NCI-H446 treated with DMSO at 0.1 percent for 48 hours (cell line): ENCODE results near the gene RNF34.

ENCODE experiments used
- DNase-seq: peaks from one replicate; lab custom pipeline; 2025; lab: John Stamatoyannopoulos, UW

The RNF34 gene

DNA sequence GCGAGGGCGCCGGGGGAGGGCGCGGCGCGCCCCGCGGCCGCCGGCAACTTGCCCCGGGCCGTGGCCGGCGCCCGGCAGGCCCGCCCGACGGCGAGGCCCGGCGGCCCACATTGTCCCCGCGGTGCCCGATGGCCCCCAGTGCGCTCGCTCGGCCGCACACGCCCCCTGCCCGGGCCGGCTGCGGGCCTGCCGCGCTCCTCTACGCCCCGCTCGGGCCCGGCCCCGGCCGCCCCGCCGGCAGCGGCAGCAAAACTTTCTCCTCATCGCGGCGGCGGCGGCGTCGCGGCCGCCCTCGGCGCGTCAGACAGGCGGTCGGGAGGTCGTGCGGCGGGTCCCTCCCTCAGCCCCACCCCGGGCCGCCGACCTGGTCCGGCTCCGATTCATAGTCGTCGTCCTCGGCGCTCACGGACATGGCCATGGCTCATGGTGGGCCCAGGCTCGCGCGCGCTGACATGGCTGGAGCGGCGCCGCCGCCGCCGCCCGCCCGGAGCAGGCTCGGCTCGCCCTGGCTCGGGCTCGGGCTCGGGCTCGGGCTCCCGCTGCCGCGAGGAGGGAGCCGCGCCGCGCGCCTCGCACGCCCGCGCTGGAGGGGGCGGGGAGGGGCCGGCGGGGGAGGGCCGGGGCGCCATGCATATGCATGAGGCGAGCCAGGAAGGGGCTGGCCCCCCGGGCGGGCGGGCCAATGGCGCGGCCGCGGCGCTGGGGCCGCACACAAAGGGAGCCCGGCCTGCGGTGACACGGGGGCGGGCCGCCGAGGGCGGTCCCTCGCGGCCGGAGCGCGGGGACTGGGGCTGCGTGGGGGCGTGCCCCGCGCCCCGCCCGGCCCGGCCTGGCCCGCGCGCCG lies 67.1 kb downstream of the RNF34 start:
- DNase-seq, result peak; percentile 80

DNA sequence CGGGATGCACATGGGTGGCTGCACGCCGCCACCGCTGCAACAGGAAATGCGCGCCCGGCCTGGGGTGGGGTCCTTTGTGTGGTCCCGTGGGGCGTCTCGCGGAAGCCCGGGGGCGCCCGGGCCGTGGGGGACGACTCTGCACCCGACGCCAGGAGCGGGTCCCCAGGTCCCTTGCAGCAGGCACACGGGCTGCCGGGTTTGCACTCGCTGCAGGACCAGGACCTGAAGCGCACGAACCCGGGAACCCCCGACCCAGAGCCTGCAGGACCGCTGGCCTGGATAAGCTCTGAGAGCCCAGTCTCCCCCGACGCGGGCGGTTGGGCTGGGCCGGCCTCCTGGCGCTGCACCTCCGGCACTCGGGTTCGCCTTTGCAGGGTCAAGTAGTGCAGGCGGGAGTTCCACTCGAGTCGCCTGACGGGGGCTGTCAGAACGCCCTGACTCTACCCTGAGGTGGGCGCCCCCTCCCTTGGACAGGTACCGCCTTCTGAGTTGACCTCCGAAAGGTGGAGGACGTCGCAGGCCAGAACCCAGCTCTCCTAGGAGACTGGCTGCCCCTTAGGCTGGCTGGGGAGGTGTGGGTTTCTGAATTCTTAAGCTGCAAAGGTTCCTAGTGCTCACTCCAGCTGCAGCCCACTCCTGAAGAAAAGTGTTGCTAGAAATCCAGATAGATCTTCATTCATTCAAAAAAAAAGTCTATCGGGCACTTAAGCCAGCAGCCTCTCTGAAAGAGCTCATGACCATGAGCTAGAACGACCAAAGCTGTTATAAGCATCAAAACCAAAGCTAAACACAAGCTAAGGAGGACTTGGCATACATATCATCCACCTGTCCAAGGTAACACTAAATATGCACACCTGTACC lies 68.0 kb downstream of the RNF34 start:
- no peak for DNase-seq

DNA sequence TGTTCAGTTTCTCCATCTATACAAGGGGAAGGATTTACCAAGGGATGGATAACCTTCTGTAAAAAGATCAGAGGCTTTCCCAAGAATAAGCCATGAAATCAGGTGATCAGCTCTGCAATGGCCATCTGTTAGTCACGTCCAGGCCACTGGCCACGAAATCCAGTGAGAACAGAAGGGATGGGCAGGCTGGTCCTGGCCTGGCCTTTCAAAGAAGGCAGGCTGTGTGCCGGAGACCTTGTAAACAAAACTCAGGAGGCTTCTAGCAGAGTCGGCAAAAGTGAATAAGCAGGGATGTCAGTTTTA lies 68.5 kb downstream of the RNF34 start:
- no peak for DNase-seq

DNA sequence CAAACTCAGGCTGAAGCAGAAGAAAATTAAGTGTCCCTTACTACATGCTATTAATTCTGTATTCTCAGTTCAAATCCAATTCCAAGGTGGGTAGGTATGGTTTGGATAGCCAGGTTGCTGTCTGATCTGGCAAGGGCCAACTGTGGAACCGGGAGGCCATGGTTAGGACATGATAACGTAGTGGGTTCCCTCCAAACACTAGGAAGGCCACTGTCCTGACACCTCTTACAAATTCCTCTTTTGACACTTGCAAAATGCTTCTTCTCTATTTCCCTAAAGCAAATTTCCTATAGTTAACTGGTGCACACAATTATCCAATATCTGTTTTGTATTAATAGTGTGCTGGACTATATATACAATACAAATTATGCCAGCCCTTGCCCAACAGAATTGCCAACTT lies 70.8 kb downstream of the RNF34 start:
- no peak for DNase-seq

DNA sequence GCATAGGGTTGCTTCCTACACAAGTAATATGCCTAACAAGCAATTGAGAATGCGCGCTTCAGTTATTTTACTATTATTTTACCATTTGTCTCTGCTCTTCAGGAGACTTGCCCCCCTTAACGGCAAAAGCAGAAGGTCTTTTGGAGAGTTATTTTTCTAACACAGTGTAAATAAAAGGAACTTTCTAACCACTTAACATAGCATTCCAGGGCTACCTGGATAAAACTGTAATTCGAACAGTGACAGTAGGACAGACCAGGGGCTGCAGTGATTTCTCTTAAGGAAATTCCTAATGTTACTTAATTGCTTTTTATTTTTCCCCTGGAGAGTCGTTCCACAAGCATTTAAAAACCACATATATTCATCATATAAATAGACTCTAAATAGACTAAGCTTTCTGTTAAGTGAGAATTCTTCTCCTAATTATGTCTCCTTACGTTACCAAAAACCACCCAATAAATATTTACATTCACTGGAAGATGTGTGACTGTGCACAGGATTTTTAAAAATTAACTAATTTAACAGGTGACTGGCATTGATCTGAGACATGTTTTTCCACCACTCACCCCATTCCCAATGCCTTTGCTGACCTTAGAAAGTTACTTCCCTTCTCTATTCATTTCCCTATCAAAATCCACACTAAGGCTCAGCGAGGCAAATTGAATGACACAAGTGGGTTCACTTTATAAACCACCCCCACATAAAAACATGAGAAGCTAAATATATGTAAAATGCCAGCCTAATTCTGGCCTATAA lies 72.4 kb downstream of the RNF34 start:
- DNase-seq, result no peak
